ENCODE measurements around the gene C22orf31.

DNA sequence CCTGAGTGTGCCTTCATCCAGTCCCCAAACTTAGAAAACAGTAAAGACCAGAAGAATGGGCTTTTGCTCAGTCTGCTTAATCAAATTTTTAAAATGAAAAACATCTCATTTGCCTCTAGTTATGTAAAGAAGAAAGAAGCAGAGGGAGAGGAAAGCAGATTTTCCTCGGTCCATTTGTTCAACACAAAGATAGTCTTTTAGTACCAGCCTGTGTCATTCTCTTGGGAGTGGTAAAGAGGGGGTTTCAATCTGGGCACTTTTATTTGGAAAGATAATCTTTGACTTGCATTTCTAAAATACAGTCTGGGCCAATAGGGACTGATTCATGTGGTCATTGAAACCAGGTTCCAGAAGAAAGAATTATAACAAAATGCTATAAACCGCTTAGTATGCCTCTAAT, 40.7 kb upstream of the C22orf31 start:
- TF ChIP-seq BHLHE40 (IDR thresholded peaks at IDR 0.05; ENCODE audit: low read depth, low read length) (no peak), POLR2A (IDR thresholded peaks at IDR 0.05; ENCODE audit: low read length) (no peak), CHD2 (IDR thresholded peaks at IDR 0.05; ENCODE audit: low read length, partially characterized antibody) (no peak), CEBPB (IDR thresholded peaks at IDR 0.05) (no peak), PHF8 (IDR thresholded peaks at IDR 0.05; ENCODE audit: borderline replicate concordance, low read depth) (no peak), SMC3 (IDR thresholded peaks at IDR 0.05) (no peak), KDM1A (IDR thresholded peaks at IDR 0.05; ENCODE audit: low read depth) (no peak), JUNB (IDR thresholded peaks at IDR 0.05) (no peak), MAZ (IDR thresholded peaks at IDR 0.05; ENCODE audit: borderline replicate concordance, low read depth, low read length) (no peak), HDAC2 (IDR thresholded peaks at IDR 0.05) (no peak)
- TF ChIP-seq, protein P1, sequence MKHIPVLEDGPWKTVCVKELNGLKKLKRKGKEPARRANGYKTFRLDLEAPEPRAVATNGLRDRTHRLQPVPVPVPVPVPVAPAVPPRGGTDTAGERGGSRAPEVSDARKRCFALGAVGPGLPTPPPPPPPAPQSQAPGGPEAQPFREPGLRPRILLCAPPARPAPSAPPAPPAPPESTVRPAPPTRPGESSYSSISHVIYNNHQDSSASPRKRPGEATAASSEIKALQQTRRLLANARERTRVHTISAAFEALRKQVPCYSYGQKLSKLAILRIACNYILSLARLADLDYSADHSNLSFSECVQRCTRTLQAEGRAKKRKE (CRISPR knock-in tag; IDR thresholded peaks at IDR 0.05; ENCODE audit: low read depth) = no peak
- TF ChIP-seq, protein P2, sequence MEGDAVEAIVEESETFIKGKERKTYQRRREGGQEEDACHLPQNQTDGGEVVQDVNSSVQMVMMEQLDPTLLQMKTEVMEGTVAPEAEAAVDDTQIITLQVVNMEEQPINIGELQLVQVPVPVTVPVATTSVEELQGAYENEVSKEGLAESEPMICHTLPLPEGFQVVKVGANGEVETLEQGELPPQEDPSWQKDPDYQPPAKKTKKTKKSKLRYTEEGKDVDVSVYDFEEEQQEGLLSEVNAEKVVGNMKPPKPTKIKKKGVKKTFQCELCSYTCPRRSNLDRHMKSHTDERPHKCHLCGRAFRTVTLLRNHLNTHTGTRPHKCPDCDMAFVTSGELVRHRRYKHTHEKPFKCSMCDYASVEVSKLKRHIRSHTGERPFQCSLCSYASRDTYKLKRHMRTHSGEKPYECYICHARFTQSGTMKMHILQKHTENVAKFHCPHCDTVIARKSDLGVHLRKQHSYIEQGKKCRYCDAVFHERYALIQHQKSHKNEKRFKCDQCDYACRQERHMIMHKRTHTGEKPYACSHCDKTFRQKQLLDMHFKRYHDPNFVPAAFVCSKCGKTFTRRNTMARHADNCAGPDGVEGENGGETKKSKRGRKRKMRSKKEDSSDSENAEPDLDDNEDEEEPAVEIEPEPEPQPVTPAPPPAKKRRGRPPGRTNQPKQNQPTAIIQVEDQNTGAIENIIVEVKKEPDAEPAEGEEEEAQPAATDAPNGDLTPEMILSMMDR (IDR thresholded peaks at IDR 0.05) = no peak
- TF ChIP-seq, protein P3, sequence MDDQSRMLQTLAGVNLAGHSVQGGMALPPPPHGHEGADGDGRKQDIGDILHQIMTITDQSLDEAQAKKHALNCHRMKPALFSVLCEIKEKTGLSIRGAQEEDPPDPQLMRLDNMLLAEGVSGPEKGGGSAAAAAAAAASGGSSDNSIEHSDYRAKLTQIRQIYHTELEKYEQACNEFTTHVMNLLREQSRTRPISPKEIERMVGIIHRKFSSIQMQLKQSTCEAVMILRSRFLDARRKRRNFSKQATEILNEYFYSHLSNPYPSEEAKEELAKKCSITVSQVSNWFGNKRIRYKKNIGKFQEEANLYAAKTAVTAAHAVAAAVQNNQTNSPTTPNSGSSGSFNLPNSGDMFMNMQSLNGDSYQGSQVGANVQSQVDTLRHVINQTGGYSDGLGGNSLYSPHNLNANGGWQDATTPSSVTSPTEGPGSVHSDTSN (IDR thresholded peaks at IDR 0.05) = no peak
- TF ChIP-seq, protein P4, sequence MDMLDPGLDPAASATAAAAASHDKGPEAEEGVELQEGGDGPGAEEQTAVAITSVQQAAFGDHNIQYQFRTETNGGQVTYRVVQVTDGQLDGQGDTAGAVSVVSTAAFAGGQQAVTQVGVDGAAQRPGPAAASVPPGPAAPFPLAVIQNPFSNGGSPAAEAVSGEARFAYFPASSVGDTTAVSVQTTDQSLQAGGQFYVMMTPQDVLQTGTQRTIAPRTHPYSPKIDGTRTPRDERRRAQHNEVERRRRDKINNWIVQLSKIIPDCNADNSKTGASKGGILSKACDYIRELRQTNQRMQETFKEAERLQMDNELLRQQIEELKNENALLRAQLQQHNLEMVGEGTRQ (IDR thresholded peaks at IDR 0.05) = no peak

Measured in A549 (cell line).